Measurements from ENCODE around the gene GXYLT2. TPM values are rescaled to one million over a fixed set of nuclear protein-coding genes. Genes with fewer than 3 reads are reported as not detected.
A peak's percentile ranks its signal among the peaks of the same experiment; 100 is the strongest.

Gene GXYLT2
- total and polyA plus RNA-seq, 10 of the 15 experiments (the other 5 are each of a cell fraction or from before 2014, with no cell fraction given), result 0.27 to 2.6 (median 0.78) TPM

GRCh38 chr3:72977060-72977808 lies 89.4 kb downstream of the GXYLT2 start (continued):
- TF ChIP-seq, protein P1, sequence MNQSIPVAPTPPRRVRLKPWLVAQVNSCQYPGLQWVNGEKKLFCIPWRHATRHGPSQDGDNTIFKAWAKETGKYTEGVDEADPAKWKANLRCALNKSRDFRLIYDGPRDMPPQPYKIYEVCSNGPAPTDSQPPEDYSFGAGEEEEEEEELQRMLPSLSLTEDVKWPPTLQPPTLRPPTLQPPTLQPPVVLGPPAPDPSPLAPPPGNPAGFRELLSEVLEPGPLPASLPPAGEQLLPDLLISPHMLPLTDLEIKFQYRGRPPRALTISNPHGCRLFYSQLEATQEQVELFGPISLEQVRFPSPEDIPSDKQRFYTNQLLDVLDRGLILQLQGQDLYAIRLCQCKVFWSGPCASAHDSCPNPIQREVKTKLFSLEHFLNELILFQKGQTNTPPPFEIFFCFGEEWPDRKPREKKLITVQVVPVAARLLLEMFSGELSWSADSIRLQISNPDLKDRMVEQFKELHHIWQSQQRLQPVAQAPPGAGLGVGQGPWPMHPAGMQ (IDR thresholded peaks at IDR 0.05; ENCODE audit: borderline replicate concordance), result no peak
- peak; percentile 52; the same call in 1 of the 2 replicates for TF ChIP-seq CREB1 (IDR thresholded peaks at IDR 0.05; ENCODE audit: low read depth)
- TF ChIP-seq PRDM15 (CRISPR knock-in tag; IDR thresholded peaks at IDR 0.05), result no peak
- 0 out of 2 replicates have a peak, but pooled peaks have one; percentile 64 for TF ChIP-seq MTA3 (IDR thresholded peaks at IDR 0.05; ENCODE audit: borderline replicate concordance, low read length)
- TF ChIP-seq, protein P2, sequence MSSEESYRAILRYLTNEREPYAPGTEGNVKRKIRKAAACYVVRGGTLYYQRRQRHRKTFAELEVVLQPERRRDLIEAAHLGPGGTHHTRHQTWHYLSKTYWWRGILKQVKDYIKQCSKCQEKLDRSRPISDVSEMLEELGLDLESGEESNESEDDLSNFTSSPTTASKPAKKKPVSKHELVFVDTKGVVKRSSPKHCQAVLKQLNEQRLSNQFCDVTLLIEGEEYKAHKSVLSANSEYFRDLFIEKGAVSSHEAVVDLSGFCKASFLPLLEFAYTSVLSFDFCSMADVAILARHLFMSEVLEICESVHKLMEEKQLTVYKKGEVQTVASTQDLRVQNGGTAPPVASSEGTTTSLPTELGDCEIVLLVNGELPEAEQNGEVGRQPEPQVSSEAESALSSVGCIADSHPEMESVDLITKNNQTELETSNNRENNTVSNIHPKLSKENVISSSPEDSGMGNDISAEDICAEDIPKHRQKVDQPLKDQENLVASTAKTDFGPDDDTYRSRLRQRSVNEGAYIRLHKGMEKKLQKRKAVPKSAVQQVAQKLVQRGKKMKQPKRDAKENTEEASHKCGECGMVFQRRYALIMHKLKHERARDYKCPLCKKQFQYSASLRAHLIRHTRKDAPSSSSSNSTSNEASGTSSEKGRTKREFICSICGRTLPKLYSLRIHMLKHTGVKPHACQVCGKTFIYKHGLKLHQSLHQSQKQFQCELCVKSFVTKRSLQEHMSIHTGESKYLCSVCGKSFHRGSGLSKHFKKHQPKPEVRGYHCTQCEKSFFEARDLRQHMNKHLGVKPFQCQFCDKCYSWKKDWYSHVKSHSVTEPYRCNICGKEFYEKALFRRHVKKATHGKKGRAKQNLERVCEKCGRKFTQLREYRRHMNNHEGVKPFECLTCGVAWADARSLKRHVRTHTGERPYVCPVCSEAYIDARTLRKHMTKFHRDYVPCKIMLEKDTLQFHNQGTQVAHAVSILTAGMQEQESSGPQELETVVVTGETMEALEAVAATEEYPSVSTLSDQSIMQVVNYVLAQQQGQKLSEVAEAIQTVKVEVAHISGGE (CRISPR knock-in tag; IDR thresholded peaks at IDR 0.05), result no peak
- TF ChIP-seq, protein P3, sequence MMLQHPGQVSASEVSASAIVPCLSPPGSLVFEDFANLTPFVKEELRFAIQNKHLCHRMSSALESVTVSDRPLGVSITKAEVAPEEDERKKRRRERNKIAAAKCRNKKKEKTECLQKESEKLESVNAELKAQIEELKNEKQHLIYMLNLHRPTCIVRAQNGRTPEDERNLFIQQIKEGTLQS (IDR thresholded peaks at IDR 0.05; ENCODE audit: borderline replicate concordance, extremely low read depth, low read depth, low read length), result no peak
- TF ChIP-seq POLR2AphosphoS2 (IDR thresholded peaks at IDR 0.05; ENCODE audit: low read depth, low read length), result no peak
- peak; percentile 87 for TF ChIP-seq JUNB (IDR thresholded peaks at IDR 0.05)
- TF ChIP-seq NKRF (conservative IDR thresholded peaks at IDR 0.05), result no peak
- TF ChIP-seq, protein P4, sequence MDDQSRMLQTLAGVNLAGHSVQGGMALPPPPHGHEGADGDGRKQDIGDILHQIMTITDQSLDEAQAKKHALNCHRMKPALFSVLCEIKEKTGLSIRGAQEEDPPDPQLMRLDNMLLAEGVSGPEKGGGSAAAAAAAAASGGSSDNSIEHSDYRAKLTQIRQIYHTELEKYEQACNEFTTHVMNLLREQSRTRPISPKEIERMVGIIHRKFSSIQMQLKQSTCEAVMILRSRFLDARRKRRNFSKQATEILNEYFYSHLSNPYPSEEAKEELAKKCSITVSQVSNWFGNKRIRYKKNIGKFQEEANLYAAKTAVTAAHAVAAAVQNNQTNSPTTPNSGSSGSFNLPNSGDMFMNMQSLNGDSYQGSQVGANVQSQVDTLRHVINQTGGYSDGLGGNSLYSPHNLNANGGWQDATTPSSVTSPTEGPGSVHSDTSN (IDR thresholded peaks at IDR 0.05; ENCODE audit: insufficient replicate concordance, low read depth, low read length), result no peak
- peak in 1 of 2 experiments; percentile 66; a peak in 1 of 4 replicates for TF ChIP-seq EP300 (IDR thresholded peaks at IDR 0.05; ENCODE audit: borderline replicate concordance in 1 of 2, control insufficient read depth in 1 of 2, low read depth in 2 of 2, low read length in 2 of 2)

Measured in GM12878 (cell line).